H1 (cell line): ENCODE results near the gene ITGA8. TPM values are rescaled to one million over a fixed set of nuclear protein-coding genes. Genes with fewer than 3 reads are reported as not detected.

ENCODE experiments used
- CTCF ChIA-PET: fragments of 300-600 bp; sonication (Branson Sonifier 250); formaldehyde crosslinking; loops from one replicate; lab custom pipeline; 2021; ENCODE audit not compliant: partially characterized antibody; lab: Charles Lee
- POLR2A ChIA-PET: fragments of 300-600 bp; sonication (Branson Sonifier 250); formaldehyde crosslinking; loops from one replicate; lab custom pipeline; 2021; ENCODE audit warnings: inconsistent platforms; ENCODE audit not compliant: partially characterized antibody; lab: Charles Lee
- DNase-seq, 2 experiments: peaks; one replicate each; pipeline versions ENCODE4 v3.0.0 to v3.0.0-alpha.2; 2010 to 2022; ENCODE audit warnings: low spot score in 2 of 2, low read depth in 1 of 2, mixed read lengths in 1 of 2
- FAIRE-seq: peaks from 2 replicates; lab custom pipeline; 2011; peaks lifted over from hg19 to GRCh38; lab: Jason Lieb, UNC
- H2AFZ ChIP-seq: 2 replicates; pipeline ENCODE4 v1.8.1; 2012; ENCODE audit warnings: low read length, inconsistent platforms
- H2AK5ac ChIP-seq: 2 replicates; pipeline ENCODE4 v1.6.1; 2013; ENCODE audit warnings: low read depth, low read length
- H2BK120ac ChIP-seq: replicated peaks from 2 replicates; pipeline ENCODE3; 2013; ENCODE audit warnings: low read depth, low read length, inconsistent platforms
- H2BK12ac ChIP-seq: 2 replicates; pipeline ENCODE4 v1.6.1; 2013; ENCODE audit warnings: low read depth, low read length
- H2BK15ac ChIP-seq: 2 replicates; pipeline ENCODE4 v1.6.1; 2013; ENCODE audit warnings: low read length
- H2BK20ac ChIP-seq: 2 replicates; pipeline ENCODE4 v1.6.1; 2013; ENCODE audit warnings: low read length
- H2BK5ac ChIP-seq: 2 replicates; pipeline ENCODE4 v1.6.1; 2013; ENCODE audit warnings: low read depth, low read length
- H3K14ac ChIP-seq: 2 replicates; pipeline ENCODE4 v1.6.1; 2013; ENCODE audit warnings: inconsistent platforms; ENCODE audit not compliant: insufficient read length
- H3K18ac ChIP-seq: 2 replicates; pipeline ENCODE4 v1.6.1; 2013; ENCODE audit warnings: low read length; ENCODE audit errors: extremely low read depth
- H3K23ac ChIP-seq: 2 replicates; pipeline ENCODE4 v1.6.1; 2013; ENCODE audit warnings: inconsistent platforms; ENCODE audit not compliant: insufficient read length
- H3K23me2 ChIP-seq: 2 replicates; pipeline ENCODE4 v1.6.1; 2013; ENCODE audit warnings: low read depth, low read length
- H3K27ac ChIP-seq: 2 replicates; pipeline ENCODE4 v1.6.1; 2011; ENCODE audit warnings: low read depth, low read length, inconsistent platforms
- H3K27me3 ChIP-seq, 4 experiments: replicated peaks in 1 of 4; 1 replicate in 1 of 4; 2 replicates in 3 of 4; pipeline versions ENCODE4 v1.6.1 to v1.8.1; 2011 to 2013; ENCODE audit warnings: low read length in 3 of 4, mild to moderate bottlenecking in 3 of 4, inconsistent platforms in 2 of 4, mixed read lengths in 2 of 4, moderate library complexity in 1 of 4; ENCODE audit not compliant: control insufficient read depth in 3 of 4, insufficient read depth in 3 of 4; ENCODE audit errors: extremely low read depth in 1 of 4
- H3K36me3 ChIP-seq, 4 experiments: 2 replicates each; pipeline versions ENCODE4 v1.6.1 to v1.8.1; 2011 to 2013; ENCODE audit warnings: mild to moderate bottlenecking in 4 of 4, low read length in 3 of 4, moderate library complexity in 2 of 4, control low read depth in 1 of 4, inconsistent platforms in 1 of 4; ENCODE audit not compliant: insufficient read depth in 4 of 4, control insufficient read depth in 2 of 4
- H3K4ac ChIP-seq: replicated peaks from 2 replicates; pipeline ENCODE3; 2013; ENCODE audit warnings: low read length, low read depth, mixed read lengths, inconsistent platforms; ENCODE audit not compliant: insufficient read length
- H3K4me1 ChIP-seq, 4 experiments: replicated peaks in 1 of 4; 1 replicate in 1 of 4; 2 replicates in 3 of 4; pipeline versions ENCODE4 v1.6.1 to v1.8.1; 2011 to 2013; ENCODE audit warnings: low read length in 3 of 4, inconsistent platforms in 2 of 4, mixed read lengths in 1 of 4; ENCODE audit not compliant: insufficient read depth in 4 of 4, control insufficient read depth in 3 of 4
- H3K4me2 ChIP-seq, 2 experiments: 2 replicates each; pipeline versions ENCODE4 v1.6.1 to v1.8.1; 2011 to 2013; ENCODE audit warnings: low read depth in 2 of 2, low read length in 2 of 2, control low read depth in 1 of 2, inconsistent platforms in 1 of 2, mild to moderate bottlenecking in 1 of 2; ENCODE audit not compliant: insufficient read depth in 1 of 2
- H3K4me3 ChIP-seq, 4 experiments: fragments of 200-600, 300-600 bp in 1 of 4; sonication (generic), shearing (Covaris generic), sonication (Bioruptor Twin) in 1 of 4; 2 replicates each; pipeline versions ENCODE4 v1.5.1 to v1.8.1; 2011 to 2016; ENCODE audit warnings: low read length in 4 of 4, low read depth in 3 of 4, control low read depth in 2 of 4, inconsistent platforms in 2 of 4, mild to moderate bottlenecking in 2 of 4, mixed read lengths in 1 of 4, moderate library complexity in 1 of 4; ENCODE audit not compliant: insufficient read depth in 2 of 4; ENCODE audit errors: extremely low read depth in 1 of 4
- H3K56ac ChIP-seq: replicated peaks from 2 replicates; pipeline ENCODE3; 2013; ENCODE audit warnings: low read depth, mild to moderate bottlenecking, mixed read lengths, low read length, inconsistent platforms; ENCODE audit not compliant: insufficient read length
- H3K79me1 ChIP-seq: 2 replicates; pipeline ENCODE4 v1.6.1; 2013; ENCODE audit warnings: low read depth, low read length, control low read depth
- H3K79me2 ChIP-seq, 2 experiments: 2 replicates each; pipeline versions ENCODE4 v1.6.1 to v1.8.1; 2012 to 2013; ENCODE audit warnings: low read length in 2 of 2, mild to moderate bottlenecking in 2 of 2, inconsistent platforms in 1 of 2; ENCODE audit not compliant: insufficient read depth in 2 of 2, control insufficient read depth in 1 of 2
- H3K9ac ChIP-seq, 4 experiments: replicated peaks in 1 of 4; 1 replicate in 1 of 4; 2 replicates in 3 of 4; pipeline versions ENCODE4 v1.6.1 to v1.8.1; 2011 to 2013; ENCODE audit warnings: low read depth in 3 of 4, low read length in 3 of 4, control low read depth in 2 of 4, mild to moderate bottlenecking in 2 of 4, moderate library complexity in 2 of 4, inconsistent platforms in 1 of 4; ENCODE audit errors: extremely low read depth in 1 of 4
- H3K9me3 ChIP-seq, 2 experiments: 2 replicates each; pipeline versions ENCODE4 v1.6.1 to v1.8.1; 2012 to 2013; ENCODE audit warnings: mild to moderate bottlenecking in 2 of 2, moderate library complexity in 2 of 2, control low read depth in 1 of 2, inconsistent platforms in 1 of 2, low read depth in 1 of 2, low read length in 1 of 2, mixed read lengths in 1 of 2; ENCODE audit not compliant: insufficient read depth in 2 of 2
- H4K20me1 ChIP-seq, 2 experiments: replicated peaks in 1 of 2; 2 replicates each; pipeline versions ENCODE3 to v1.8.1; 2011 to 2013; ENCODE audit warnings: inconsistent platforms in 2 of 2, low read length in 2 of 2, mild to moderate bottlenecking in 1 of 2; ENCODE audit not compliant: insufficient read depth in 2 of 2, control insufficient read depth in 1 of 2
- H4K5ac ChIP-seq: 2 replicates; pipeline ENCODE4 v1.6.1; 2013; ENCODE audit warnings: low read length, low read depth, mixed read lengths, inconsistent platforms; ENCODE audit not compliant: insufficient read length
- H4K8ac ChIP-seq: 2 replicates; pipeline ENCODE4 v1.8.0; 2013; ENCODE audit warnings: mild to moderate bottlenecking, moderate library complexity, low read length, inconsistent platforms; ENCODE audit not compliant: insufficient read depth; ENCODE audit errors: extremely low read depth
- H4K91ac ChIP-seq: replicated peaks from 2 replicates; pipeline ENCODE3; 2013; ENCODE audit warnings: low read length, mixed read lengths, inconsistent platforms; ENCODE audit not compliant: insufficient read length
- CHD1 ChIP-seq: IDR thresholded peaks from 2 replicates; pipeline ENCODE4 v1.6.1; 2012; ENCODE audit warnings: low read depth, low read length, improper control_type of control experiment
- CTBP2 ChIP-seq: IDR thresholded peaks from 2 replicates; pipeline ENCODE4 v1.7.0; 2011; ENCODE audit warnings: borderline replicate concordance, mild to moderate bottlenecking, moderate library complexity, mixed read lengths, low read length; ENCODE audit not compliant: insufficient read depth, insufficient read length
- EP300 ChIP-seq, 2 experiments: IDR thresholded peaks; 1 replicate in 1 of 2; 2 replicates in 1 of 2; pipeline ENCODE4 v1.6.1; 2011 to 2012; ENCODE audit warnings: low read depth in 2 of 2, low read length in 2 of 2, mild to moderate bottlenecking in 2 of 2, borderline replicate concordance in 1 of 2, inconsistent platforms in 1 of 2, moderate library complexity in 1 of 2
- JUN ChIP-seq: IDR thresholded peaks from 2 replicates; pipeline ENCODE4 v1.6.1; 2011; ENCODE audit warnings: low read depth, mild to moderate bottlenecking, improper control_type of control experiment, low read length
- RFX5 ChIP-seq: IDR thresholded peaks from 2 replicates; pipeline ENCODE4 v1.6.1; 2011; ENCODE audit warnings: low read depth, low read length, improper control_type of control experiment, borderline replicate concordance
- SIRT6 ChIP-seq: IDR thresholded peaks from one replicate; pipeline ENCODE4 v1.7.1; 2012; ENCODE audit warnings: low read length, inconsistent platforms
- YY1 ChIP-seq: IDR thresholded peaks from 2 replicates; pipeline ENCODE4 v1.6.1; 2011; ENCODE audit warnings: low read depth, mild to moderate bottlenecking, low read length
- ZNF274 ChIP-seq: IDR thresholded peaks from 2 replicates; pipeline ENCODE4 v1.7.0; 2012; ENCODE audit warnings: low read length, borderline replicate concordance; ENCODE audit errors: extremely low read depth
- WGBS, 2 experiments: shearing (Covaris generic) in 1 of 2; methylation state at CpG; one replicate each; pipeline versions ENCODE4 v1.1.6 to v1.1.7; 2013 to 2015; ENCODE audit warnings: low lambda C conversion rate in 2 of 2, mixed read lengths in 2 of 2, inconsistent platforms in 1 of 2, low coverage in 1 of 2, missing lambda C conversion rate in 1 of 2; ENCODE audit not compliant: insufficient replicate concordance in 2 of 2, insufficient coverage in 1 of 2, insufficient read length in 1 of 2; ENCODE audit errors: extremely low coverage in 1 of 2, missing lambda C conversion rate in 1 of 2; 5-methylcytosine and 5-hydroxymethylcytosine counted together
- polyA plus RNA-seq, 7 experiments: library from polyadenylated mRNA; depleted of rRNA in 3 of 7; stranded (reverse) in 5 of 7; unstranded in 2 of 7; fragments of >200 nt in 5 of 7; fragments of 200-250 nt in 2 of 7; gene quantifications; 1 replicate in 5 of 7; 2 replicates in 1 of 7; 4 replicates in 1 of 7; pipeline versions ENCODE4 v1.2.1 to v1.2.3, GENCODE V29; 2011 to 2013; ENCODE audit warnings: missing spikeins in 2 of 7, mixed read lengths in 2 of 7
- total RNA-seq: library from RNA; stranded (reverse); fragmentation: NEBNext Ultra II Directional; extraction: Animal tissue kit (Norgen Biotek cat#: 25700); gene quantifications from 2 replicates; pipeline ENCODE4 v1.2.1, GENCODE V29; 2021

ITGA8 gene
- total and polyA plus RNA-seq, 2 of the 8 experiments (the other 6 are each of a cell fraction or from before 2014, with no cell fraction given): not detected

DNA sequence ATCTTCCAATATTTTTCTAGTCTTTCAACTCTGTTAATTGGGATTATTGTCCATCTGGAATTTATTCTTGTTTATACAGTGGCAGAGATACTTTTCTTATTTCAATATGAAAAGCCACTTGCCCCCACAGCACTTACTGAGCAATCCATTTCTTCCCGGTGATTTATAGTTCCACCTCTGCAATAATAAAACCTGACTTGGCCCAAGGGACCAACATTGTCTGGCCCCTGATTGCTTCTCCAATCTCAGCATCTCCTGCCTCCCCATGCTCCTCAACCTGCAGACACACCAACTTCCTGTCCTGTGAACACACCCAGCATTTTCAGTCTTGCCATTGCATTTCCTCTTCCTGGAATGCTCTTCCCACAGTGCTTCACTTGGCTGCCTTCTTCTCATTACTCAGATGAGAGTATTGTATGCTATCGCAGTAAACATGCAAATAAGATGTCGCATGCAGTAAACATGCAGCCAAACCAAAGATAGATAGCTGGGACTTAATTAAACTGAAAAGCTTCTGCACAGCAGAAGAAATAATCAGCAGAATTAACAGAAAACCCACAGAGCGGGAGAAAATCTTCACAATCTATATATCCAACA is 19.5 kb downstream of the ITGA8 start:
- Histone ChIP-seq H2AK5ac (no peak overlapping the region), H3K23me2 (no peaks in the 10 kb centered on the region), H3K79me1 (no peaks in the 10 kb centered on the region), H3K4me2 (no peak overlapping the region), H3K27ac (no peak overlapping the region), H2AFZ (no peak overlapping the region), H3K23ac (no peak overlapping the region), H4K5ac (no peak overlapping the region), H3K9me3 (no peaks in the 10 kb centered on the region), H3K18ac (no peak overlapping the region), H4K8ac (no peak overlapping the region), H2BK5ac (no peak overlapping the region), H2BK15ac (no peak overlapping the region), H3K4ac (no peak overlapping the region), H3K9ac (no peak overlapping the region), H3K4me1 (no peaks in the 10 kb centered on the region), H2BK20ac (no peak overlapping the region), H2BK120ac (no peak overlapping the region), H3K36me3 (0 out of 8 replicates have a peak, but pooled peaks cover 0 to 2% (median 0%) of the 10 kb centered on the region in 4 experiments), H3K4me3 (no peak overlapping the region), H3K14ac (no peak overlapping the region), H3K56ac (no peak overlapping the region), H4K20me1 (no peaks in the 10 kb centered on the region), H4K91ac (no peak overlapping the region), H3K79me2 (no peaks in the 10 kb centered on the region), H2BK12ac (no peak overlapping the region), H3K27me3 (no peaks in the 10 kb centered on the region)
- ChIA-PET CTCF (interaction anchor here (0.6 to 1.3 kb wide), 2 partner anchors 11 to 19 kb away, joined by 3 to 6 read pairs; partner anchors contain the start of gene ITGA8), POLR2A (no interaction called here)
- WGBS, 2 experiments: 92% methylated on average over 4 of the region's 4 CpGs; no CpG with 5 or more reads in 1 of the 2 experiments
- FAIRE-seq (no peak), DNase-seq (no peak)
- no peak for TF ChIP-seq RFX5
- no peak for TF ChIP-seq ZNF274
- no peak for TF ChIP-seq CHD1
- no peak for TF ChIP-seq SIRT6
- no peak for TF ChIP-seq CTBP2
- no peak for TF ChIP-seq JUN
- TF ChIP-seq EP300 (IDR thresholded peaks at IDR 0.05; ENCODE audit: borderline replicate concordance in 1 of 2, low read depth in 2 of 2, low read length in 2 of 2): no peak
- TF ChIP-seq YY1: no peak
